GM12874 (cell line): ENCODE data around the gene ZMYM4.

ENCODE experiments used
- CTCF ChIP-seq: IDR thresholded peaks from 2 replicates; pipeline ENCODE4 v1.5.1; 2011; ENCODE audit warnings: low read depth, mild to moderate bottlenecking, control low read depth, low read length, moderate library complexity; ENCODE audit not compliant: insufficient read depth

Gene ZMYM4

GRCh38 chr1:35426097-35426586, 157.6 kb downstream of the ZMYM4 start:
- no peak for TF ChIP-seq CTCF

- TF ChIP-seq CTCF: no peak
Measured at GRCh38 chr1:35428360-35428759, 159.9 kb downstream of the ZMYM4 start.

GRCh38 chr1:35430762-35431161, 162.3 kb downstream of the ZMYM4 start:
- TF ChIP-seq CTCF: no peak

GRCh38 chr1:35431173-35431599, 162.7 kb downstream of the ZMYM4 start:
- no peak for TF ChIP-seq CTCF

GRCh38 chr1:35432231-35432630, 163.7 kb downstream of the ZMYM4 start:
- TF ChIP-seq CTCF: no peak

- no peak for TF ChIP-seq CTCF
Measured at GRCh38 chr1:35433714-35434113, 165.2 kb downstream of the ZMYM4 start.

GRCh38 chr1:35434703-35435102, 166.2 kb downstream of the ZMYM4 start:
- TF ChIP-seq CTCF: no peak
